GM18951 (cell line): ENCODE measurements around the gene CKAP2L.

Experiments used
- POLR2A ChIP-seq: IDR thresholded peaks from 4 replicates; pipeline ENCODE4 v1.6.1; 2011; ENCODE audit warnings: mild to moderate bottlenecking; ENCODE audit not compliant: insufficient read length, insufficient read depth; ENCODE audit errors: extremely low read depth
- in situ Hi-C: fragments of 300-500 bp; cut with MboI; formaldehyde crosslinking; loops from one replicate; pipeline ENCODE4 v1.12.0; 2022; ENCODE audit warnings: low sequenced_read_pairs, mixed read lengths, inconsistent platforms; ENCODE audit not compliant: unreplicated experiment

The CKAP2L gene

DNA sequence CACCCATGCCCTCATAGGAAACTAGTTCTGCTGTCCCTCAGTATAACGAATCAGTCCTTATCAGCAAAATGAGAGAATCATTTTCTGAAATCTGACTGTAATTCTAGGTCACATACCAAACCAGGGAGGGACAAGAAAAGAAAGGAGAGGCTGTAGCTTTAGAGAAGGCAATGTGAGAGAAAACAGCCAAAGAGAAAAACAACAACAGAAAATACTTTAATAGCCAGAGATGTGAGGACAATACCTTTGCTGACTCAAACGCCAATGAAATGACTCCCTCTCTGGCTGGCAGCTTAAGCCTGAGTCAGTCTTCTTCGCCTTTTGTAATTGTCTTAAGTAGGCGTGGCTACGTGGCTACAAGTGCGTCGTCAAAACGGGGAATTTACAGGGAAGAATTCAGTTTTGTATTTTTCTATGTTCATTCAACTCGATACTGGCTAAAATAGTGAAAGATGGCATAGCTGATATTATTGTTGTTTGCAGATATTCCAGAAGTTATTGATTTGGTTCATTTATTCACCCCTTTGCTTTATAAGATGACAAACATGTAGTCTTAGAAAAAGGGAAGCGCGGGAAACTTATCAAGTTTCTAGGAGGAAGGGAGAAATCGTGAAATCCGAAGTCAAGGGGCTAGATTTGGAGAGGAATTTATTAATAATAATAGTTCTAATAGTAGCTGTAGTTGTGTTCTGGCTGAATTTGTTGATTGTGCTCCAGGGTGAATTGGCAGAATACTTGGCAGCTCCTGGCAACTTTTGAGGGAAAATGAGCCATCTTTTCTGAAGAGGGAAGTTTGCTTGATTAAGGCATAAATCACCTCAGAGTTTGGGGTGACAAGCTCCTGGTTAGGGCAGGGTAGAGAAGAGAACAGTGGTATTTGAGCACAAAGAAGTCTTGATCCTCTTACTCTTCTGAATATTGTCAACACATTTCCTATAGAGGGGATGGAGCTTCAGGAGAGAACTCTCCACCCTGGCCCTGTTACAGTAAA lies 20.1 kb upstream of the CKAP2L start, which contains the start of gene IL1A:
TSS of gene IL1A (minus strand) at position 295 of the 991 bp plus-strand sequence. CDS start 723 bp downstream, outside the sequence.
- in situ Hi-C loops, result no loop called here
- TF ChIP-seq POLR2A, result no peak

DNA sequence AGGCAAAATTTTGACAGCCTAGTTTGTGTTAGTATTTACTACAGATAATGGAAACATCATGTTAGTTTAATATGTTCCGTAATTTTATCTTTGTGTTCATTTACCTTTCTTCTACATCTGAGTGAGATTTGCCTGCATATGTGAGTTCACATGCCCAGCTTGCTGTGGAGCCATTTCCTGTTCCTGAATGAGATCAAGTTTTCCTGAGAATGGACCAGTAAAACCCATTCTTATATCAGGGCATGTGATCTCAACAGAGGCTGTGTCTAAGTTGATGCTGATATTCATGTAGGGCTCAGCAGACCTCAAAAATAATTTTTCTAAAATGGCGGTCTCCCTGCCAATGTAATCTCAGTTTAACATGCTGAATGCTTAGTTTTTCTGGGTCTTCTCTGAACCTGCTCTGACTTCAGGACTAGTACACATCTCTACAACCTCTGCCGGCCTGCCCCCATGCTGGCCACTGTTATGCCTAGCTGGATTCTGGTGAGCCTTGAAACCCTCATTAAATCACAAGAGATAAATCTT lies 18.8 kb upstream of the CKAP2L start:
- TF ChIP-seq POLR2A, result no peak
- in situ Hi-C loops, result no loop called here

DNA sequence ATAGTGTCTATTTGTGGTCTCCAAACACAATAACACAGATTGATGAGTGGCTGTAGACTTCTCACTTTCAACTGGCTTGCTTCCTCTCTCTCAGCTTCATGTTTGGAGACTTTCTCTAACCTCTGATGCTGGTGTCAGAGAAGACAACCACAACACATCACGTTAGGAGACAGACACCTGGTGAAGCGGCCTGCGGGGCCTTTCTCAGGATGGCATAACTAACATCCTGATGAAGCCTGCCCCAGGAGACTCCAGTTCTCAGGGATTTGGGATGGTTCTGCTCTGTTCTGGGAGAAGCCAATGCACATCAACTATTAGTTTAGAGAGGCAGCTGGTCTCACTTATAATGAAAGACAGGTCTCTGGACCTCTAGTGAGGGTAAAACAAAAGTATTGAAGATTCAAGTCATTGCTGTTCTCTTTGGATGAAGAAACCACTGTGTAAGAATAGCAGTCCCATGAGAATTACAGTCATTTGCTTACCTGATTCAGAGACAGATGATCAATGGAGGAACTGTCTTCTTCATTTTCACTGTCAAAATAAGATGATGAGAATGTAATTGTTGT lies 17.9 kb upstream of the CKAP2L start:
- in situ Hi-C loops, result no loop called here
- no peak for TF ChIP-seq POLR2A

DNA sequence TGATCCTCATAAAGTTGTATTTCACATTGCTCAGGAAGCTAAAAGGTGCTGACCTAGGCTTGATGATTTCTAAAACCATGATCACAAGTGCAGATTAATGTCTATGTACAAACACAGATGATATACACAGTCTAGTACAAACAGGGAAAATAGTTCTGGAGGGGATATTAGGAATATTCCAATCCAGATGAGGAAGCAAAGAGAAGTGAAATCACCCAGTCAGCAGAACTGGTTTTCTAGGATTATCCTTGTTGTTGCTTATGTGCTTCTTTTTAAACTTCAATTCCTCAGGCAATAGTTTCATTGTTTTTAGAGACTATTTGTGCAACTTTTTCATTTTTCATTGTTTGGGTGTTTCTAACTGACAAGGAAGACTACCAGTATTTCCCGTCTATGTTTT lies 15.2 kb upstream of the CKAP2L start:
- no peak for TF ChIP-seq POLR2A

DNA sequence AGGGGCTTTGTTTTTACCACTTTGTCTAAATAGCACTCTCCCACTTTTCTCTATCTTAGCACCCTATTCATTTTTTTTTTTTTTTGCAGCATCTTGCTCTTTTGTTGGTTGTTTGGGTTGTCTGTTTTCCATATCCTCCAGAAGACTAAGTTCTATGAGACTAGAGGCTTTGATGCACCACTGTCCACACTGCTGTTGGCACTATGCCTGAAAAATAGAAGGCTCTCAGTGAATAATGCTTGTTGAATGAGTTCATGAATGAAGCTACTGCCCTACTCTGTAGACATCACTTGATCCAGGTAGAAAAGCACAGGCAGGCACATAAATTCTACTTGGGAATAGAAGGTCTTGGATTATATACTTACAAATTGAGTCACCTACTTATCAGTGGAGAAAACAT lies 12.6 kb upstream of the CKAP2L start:
- no peak for TF ChIP-seq POLR2A
- in situ Hi-C loops, result no loop called here

More for the DNA sequence above, 15.2 kb upstream of the CKAP2L start:
- in situ Hi-C loops, result no loop called here

DNA sequence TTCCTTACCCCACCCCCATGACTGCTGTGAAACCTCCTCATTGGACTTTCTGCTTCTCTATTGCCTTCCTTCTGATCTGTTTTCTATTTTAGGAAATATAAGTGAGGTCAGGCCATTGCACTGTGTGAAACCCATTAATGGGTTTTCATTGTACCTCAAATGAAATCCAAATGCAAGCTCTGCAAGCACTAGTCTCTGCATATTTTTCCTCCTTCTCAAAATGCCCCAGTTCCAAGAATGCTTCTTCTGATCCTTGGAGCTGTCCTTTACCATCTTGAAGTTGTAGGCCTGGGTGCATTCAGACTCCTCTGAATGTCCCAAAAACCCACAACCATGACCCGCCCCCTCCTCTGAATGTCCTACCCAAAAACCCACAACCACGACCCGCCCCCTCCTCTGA lies 11.7 kb upstream of the CKAP2L start:
- in situ Hi-C loops, result no loop called here
- TF ChIP-seq POLR2A, result no peak

DNA sequence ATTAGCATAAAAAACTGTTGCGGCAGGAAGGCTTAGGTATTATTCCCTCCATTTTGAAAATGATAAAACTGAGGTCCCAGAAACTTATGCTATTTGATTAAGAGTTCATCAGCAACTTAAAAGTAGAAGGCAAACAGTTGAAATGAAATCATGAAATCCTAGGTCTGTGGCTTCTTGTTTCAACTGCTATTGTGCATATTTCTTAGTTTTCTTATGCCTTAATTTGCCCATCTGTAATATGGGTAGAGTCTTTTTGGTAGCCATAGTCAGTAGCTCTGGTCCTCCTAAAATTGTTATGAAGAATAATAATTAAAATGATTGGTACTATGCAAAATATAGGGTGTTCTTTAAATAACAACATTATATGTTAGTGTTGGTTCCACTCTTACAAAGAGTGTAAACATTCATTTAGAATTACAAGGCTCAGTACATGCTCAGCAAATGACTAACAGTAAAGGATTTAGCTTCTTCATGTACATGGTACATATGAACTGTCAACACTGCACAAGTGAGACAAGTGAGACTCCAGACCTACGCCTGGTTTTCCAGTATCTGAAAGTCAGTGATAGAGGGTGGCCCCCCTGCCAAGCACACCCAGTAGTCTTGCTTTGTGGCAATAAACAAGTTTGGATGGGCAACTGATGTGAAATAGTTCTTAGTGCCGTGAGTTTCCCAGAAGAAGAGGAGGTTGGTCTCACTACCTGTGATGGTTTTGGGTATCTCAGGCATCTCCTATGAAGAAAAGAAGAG lies 10.3 kb upstream of the CKAP2L start:
- in situ Hi-C loops, result no loop called here

DNA sequence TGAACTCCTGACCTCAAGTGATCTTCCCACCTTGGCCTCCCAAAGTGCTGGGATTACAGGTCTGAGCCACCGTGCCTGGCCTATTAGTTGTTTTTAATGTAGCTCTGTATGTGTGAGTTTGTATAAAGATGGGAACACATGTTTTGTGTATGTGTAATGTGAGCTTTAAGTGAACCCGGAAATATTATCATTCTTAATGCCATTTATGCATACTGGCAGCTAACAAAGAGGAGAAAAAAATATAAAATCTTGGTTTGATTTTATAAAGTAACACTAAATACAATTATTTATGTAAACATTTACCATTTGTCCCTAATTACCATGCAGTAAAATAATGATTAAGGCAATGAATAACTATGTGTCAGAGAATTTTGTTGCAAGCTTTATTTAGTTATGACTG lies 9.1 kb upstream of the CKAP2L start:
- TF ChIP-seq POLR2A, result no peak
- in situ Hi-C loops, result no loop called here

More for the DNA sequence above, 10.3 kb upstream of the CKAP2L start:
- no peak for TF ChIP-seq POLR2A

DNA sequence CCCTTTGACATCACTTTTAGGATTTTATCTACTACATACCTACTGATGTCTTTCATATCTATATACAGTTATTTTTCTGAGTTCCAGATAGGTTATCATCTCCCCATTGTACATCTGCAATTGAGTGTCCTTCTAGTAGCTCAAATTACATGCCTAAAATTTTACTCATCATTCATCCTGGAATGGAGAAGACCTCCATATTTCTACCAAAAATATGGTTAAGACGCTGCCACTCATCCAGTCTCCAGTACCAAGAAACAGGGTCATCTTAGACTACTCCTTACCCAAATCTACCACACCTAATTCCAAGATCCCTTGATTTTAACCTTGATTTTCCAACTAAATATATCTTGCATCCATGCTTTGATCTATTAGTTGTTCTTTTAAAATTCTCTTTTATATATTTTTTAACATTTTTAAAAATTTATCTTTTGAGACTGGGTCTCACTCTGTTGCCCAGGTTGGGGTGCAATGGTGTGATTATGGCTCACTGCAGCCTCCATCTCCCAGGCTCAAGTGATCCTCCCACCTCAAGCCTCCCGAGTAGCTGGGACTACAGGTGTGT lies 8.6 kb upstream of the CKAP2L start:
- in situ Hi-C loops, result no loop called here
- TF ChIP-seq POLR2A, result no peak

DNA sequence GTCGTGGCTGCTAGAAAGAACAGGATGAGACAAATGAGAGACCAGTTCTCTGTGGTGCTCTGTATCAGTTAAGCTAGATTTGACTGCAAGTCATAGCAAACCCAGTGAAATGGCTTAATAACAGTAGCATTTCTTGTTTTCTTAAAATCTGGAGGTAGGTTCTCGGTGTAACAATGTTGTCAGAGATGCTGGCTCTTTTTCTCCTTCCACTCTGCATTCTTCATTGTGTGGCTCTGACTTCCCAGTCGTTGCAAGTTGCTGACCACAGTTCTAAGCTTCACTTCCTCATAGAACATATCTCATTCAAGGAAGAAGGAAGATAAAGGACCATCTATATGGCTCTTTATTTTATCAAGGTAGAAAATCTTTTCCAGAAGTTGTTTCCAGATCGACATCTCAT lies 7.9 kb upstream of the CKAP2L start:
- in situ Hi-C loops, result no loop called here
- no peak for TF ChIP-seq POLR2A

DNA sequence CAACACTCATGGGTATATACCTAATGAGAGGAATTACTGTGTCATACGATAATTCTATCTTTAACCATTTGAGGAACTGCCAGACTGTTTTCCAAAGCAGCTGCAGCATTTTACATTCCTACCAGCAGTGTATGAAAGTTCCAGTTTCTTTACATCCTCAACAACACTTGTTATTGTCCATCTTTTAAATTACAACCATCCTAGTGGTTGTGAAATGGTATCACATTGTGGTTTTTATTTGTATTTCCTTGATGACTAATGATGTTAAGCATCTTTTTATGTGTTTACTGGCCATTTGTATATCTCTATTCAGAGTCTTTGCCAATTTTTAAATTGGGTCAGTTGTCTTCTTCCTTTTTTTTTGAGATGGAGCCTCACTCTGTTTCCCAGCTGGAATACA lies 4.0 kb upstream of the CKAP2L start:
- in situ Hi-C loops, result no loop called here
- TF ChIP-seq POLR2A, result no peak

DNA sequence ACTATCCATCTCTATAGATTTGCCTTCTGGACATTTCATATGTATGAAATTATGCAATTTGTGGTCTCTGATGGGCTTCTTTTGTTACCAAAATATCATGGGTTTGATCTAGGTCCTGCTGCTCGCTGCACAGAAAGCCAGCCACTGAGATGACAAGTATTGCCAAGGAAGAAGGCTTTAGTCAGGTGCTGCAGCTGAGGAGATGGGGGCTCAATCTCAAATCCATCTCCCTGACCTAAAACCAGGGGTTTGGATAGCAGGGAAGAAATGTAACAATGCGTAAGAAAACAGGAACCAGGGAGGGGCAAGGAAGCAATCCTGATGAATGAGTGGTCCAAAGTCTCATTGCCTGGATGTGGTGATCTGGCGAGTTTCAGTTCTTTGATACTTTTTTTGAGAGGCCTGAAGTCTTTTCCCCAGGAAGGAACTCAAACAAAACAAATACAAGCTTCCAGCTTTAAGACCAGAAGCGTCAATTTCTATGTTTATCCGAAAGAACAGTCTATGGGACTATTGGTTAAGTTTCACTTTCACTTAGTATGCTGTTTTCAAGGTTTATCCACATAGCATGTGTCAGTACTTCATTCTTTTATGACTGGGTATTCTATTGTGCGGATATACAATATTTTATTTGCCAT lies 3.4 kb upstream of the CKAP2L start:
- no peak for TF ChIP-seq POLR2A

More for the DNA sequence above, 3.4 kb upstream of the CKAP2L start:
- in situ Hi-C loops, result no loop called here
